HepG2 (cell line): Measurements from ENCODE around the gene TENM3. TPM values are rescaled to one million over a fixed set of nuclear protein-coding genes. Genes with fewer than 3 reads are reported as not detected.

Experiments used
- ATAC-seq: fragments of 200-7000 bp; cut with Tn5 transposase; 3 replicates; pipeline ENCODE4 v1.9.1; 2020; ENCODE audit warnings: mild to moderate bottlenecking, moderate library complexity
- BruUV-seq: library from RNA; stranded (reverse); fragments of 400-500 nt; replicated peaks from 2 replicates; lab custom pipeline; 2021; lab: Mats Ljungman, UMichigan
- CTCF ChIA-PET: fragments of 300-600 bp; formaldehyde crosslinking; extraction: SDS; loops from one replicate; lab custom pipeline; 2021; ENCODE audit warnings: low total read pairs, inconsistent platforms, low intra/inter-chr PET ratio; lab: Yijun Ruan, JAX
- POLR2A ChIA-PET: fragments of 350-600 bp; sonication (Branson Sonifier 250); formaldehyde crosslinking; loops from one replicate; lab custom pipeline; 2020; ENCODE audit warnings: antibody characterized with exemption, inconsistent platforms; lab: Yijun Ruan, JAX
- DNase-seq: peaks from one replicate; pipeline ENCODE4 v3.0.0-alpha.2; 2015; ENCODE audit warnings: low spot score
- FAIRE-seq: peaks from 3 replicates; lab custom pipeline; 2011; peaks lifted over from hg19 to GRCh38; lab: Jason Lieb, UNC
- H2AFZ ChIP-seq: one replicate; pipeline ENCODE4 v1.6.1; 2011; ENCODE audit warnings: low read length, inconsistent platforms
- H3K27ac ChIP-seq: fragments of 300-600 bp; 3 replicates; pipeline ENCODE4 v1.8.0; 2011; ENCODE audit warnings: mixed run types, mild to moderate bottlenecking, mixed read lengths, low read length, inconsistent platforms; ENCODE audit not compliant: insufficient read depth; ENCODE audit errors: extremely low read length
- H3K27me3 ChIP-seq, 2 experiments: fragments of 200-600 bp in 1 of 2; 2 replicates in 1 of 2; 3 replicates in 1 of 2; pipeline versions ENCODE4 v1.6.0 to v1.8.0; 2011; ENCODE audit warnings: low read length in 2 of 2, mild to moderate bottlenecking in 2 of 2, moderate library complexity in 2 of 2, inconsistent platforms in 1 of 2; ENCODE audit not compliant: insufficient read depth in 2 of 2, control insufficient read depth in 1 of 2
- H3K36me3 ChIP-seq, 2 experiments: fragments of 200-600 bp in 1 of 2; replicated peaks in 1 of 2; 2 replicates in 1 of 2; 3 replicates in 1 of 2; pipeline versions ENCODE4 v1.5.1 to v1.8.0; 2011; ENCODE audit warnings: low read length in 2 of 2, inconsistent platforms in 1 of 2; ENCODE audit not compliant: insufficient read depth in 2 of 2, control insufficient read depth in 1 of 2
- H3K4me1 ChIP-seq: 2 replicates; pipeline ENCODE4 v1.5.1; 2012; ENCODE audit warnings: low read length, inconsistent platforms; ENCODE audit not compliant: insufficient read depth
- H3K4me2 ChIP-seq: 2 replicates; pipeline ENCODE4 v1.6.0; 2011; ENCODE audit warnings: low read depth, low read length, inconsistent platforms
- H3K4me3 ChIP-seq, 3 experiments: fragments of 200-600 bp in 1 of 3; sonication (generic), shearing (Covaris generic) in 1 of 3; replicated peaks in 1 of 3; 2 replicates each; pipeline ENCODE4 v1.5.1; 2011 to 2016; ENCODE audit warnings: low read length in 3 of 3, inconsistent platforms in 2 of 3, low read depth in 2 of 3, mild to moderate bottlenecking in 2 of 3, control low read depth in 1 of 3, mixed read lengths in 1 of 3; ENCODE audit not compliant: insufficient read depth in 1 of 3
- H3K79me2 ChIP-seq: one replicate; pipeline ENCODE4 v1.6.1; 2011; ENCODE audit warnings: low read length, inconsistent platforms; ENCODE audit not compliant: insufficient read depth
- H3K9ac ChIP-seq: 2 replicates; pipeline ENCODE4 v1.6.0; 2011; ENCODE audit warnings: mild to moderate bottlenecking, low read depth, low read length, inconsistent platforms; ENCODE audit not compliant: insufficient read depth
- H3K9me3 ChIP-seq: 2 replicates; pipeline ENCODE4 v1.5.1; 2012; ENCODE audit warnings: mild to moderate bottlenecking, low read length
- H4K20me1 ChIP-seq: 2 replicates; pipeline ENCODE4 v1.6.0; 2011; ENCODE audit warnings: inconsistent platforms, mild to moderate bottlenecking, low read length, moderate library complexity; ENCODE audit not compliant: insufficient read depth
- ARID2 ChIP-seq: sonication (generic); formaldehyde crosslinking; IDR thresholded peaks from 2 replicates; pipeline ENCODE4 v1.8.1; 2022; ENCODE audit warnings: mild to moderate bottlenecking, missing genetic modification reagents, borderline replicate concordance
- ARNT2 ChIP-seq: sonication (generic); formaldehyde crosslinking; IDR thresholded peaks from 2 replicates; pipeline ENCODE4 v1.8.0; 2022; ENCODE audit warnings: mild to moderate bottlenecking, low read depth, missing genetic modification reagents, moderate library complexity
- GFI1 ChIP-seq: sonication (generic); formaldehyde crosslinking; IDR thresholded peaks from 2 replicates; pipeline ENCODE4 v1.5.0; 2020; ENCODE audit warnings: missing genetic modification reagents, mild to moderate bottlenecking, borderline replicate concordance
- NR3C1 ChIP-seq: sonication (generic); formaldehyde crosslinking; IDR thresholded peaks from 2 replicates; pipeline ENCODE4 v1.4.0; 2020; ENCODE audit warnings: missing genetic modification reagents
- PCBP1 ChIP-seq: fragments of 200-400 bp; formaldehyde crosslinking; IDR thresholded peaks from 2 replicates; pipeline ENCODE4 v1.6.1; 2017; ENCODE audit warnings: mild to moderate bottlenecking, low read depth, low read length, borderline replicate concordance
- RBM39 ChIP-seq: fragments of 200-400 bp; formaldehyde crosslinking; IDR thresholded peaks from one replicate; pipeline ENCODE4 v1.6.1; 2018; ENCODE audit warnings: antibody characterized with exemption, mild to moderate bottlenecking, low read depth, low read length; ENCODE audit not compliant: poor library complexity, severe bottlenecking
- U2AF1 ChIP-seq: fragments of 200-400 bp; formaldehyde crosslinking; optimal IDR thresholded peaks from 2 replicates; pipeline ENCODE3; 2017; ENCODE audit warnings: mild to moderate bottlenecking, low read depth, low read length
- ZNF256 ChIP-seq: sonication (generic); formaldehyde crosslinking; conservative IDR thresholded peaks from 2 replicates; pipeline ENCODE4 v1.4.0; 2020; ENCODE audit warnings: missing genetic modification reagents
- ZNF382 ChIP-seq: sonication (generic); formaldehyde crosslinking; IDR thresholded peaks from 2 replicates; pipeline ENCODE4 v1.5.0; 2020; ENCODE audit warnings: missing genetic modification reagents, mild to moderate bottlenecking, borderline replicate concordance
- ZNF460 ChIP-seq: sonication (generic); formaldehyde crosslinking; IDR thresholded peaks from 2 replicates; pipeline ENCODE4 v1.5.1; 2020; ENCODE audit warnings: missing genetic modification reagents, mild to moderate bottlenecking, borderline replicate concordance
- ZNF670 ChIP-seq: sonication (generic); formaldehyde crosslinking; IDR thresholded peaks from 2 replicates; pipeline ENCODE4 v1.8.0; 2022; ENCODE audit warnings: mild to moderate bottlenecking, missing genetic modification reagents, borderline replicate concordance
- ZNF737 ChIP-seq: sonication (generic); formaldehyde crosslinking; IDR thresholded peaks from 2 replicates; pipeline ENCODE4 v1.5.0; 2020; ENCODE audit warnings: missing genetic modification reagents, mild to moderate bottlenecking, borderline replicate concordance
- WGBS: methylation state at CpG from one replicate; pipeline ENCODE4 v1.1.6; 2017; ENCODE audit warnings: low lambda C conversion rate; 5-methylcytosine and 5-hydroxymethylcytosine counted together
- in situ Hi-C: cut with HindIII; loops from 2 replicates; pipeline ENCODE4 v1.10.0; 2017; ENCODE audit warnings: low pct_unique_long_range_greater_than_20kb; ENCODE audit not compliant: extremely low pct_ligation_motif_present
- intact Hi-C: fragments of 100-400 bp; cut with micrococcal nuclease; formaldehyde crosslinking; loops from one replicate; pipeline ENCODE4 v1.10.0; 2022; ENCODE audit not compliant: unreplicated experiment
- polyA plus RNA-seq, 8 experiments: library from polyadenylated mRNA; depleted of rRNA in 3 of 8; stranded (reverse) in 7 of 8; unstranded in 1 of 8; fragments of >200 nt; fragmentation: Illumina TruSeq in 4 of 8; extraction: Trizol in 4 of 8; gene quantifications; 2 replicates each; pipeline versions ENCODE4 v1.2.1 to v1.2.3, GENCODE V29; 2011 to 2016; ENCODE audit warnings: low read depth in 4 of 8, missing spikeins in 1 of 8, mixed read lengths in 1 of 8; ENCODE audit not compliant: insufficient read depth in 1 of 8
- total RNA-seq, 5 experiments: library from RNA; depleted of rRNA; stranded (reverse); fragments of >200 nt; fragmentation: Illumina TruSeq; extraction: Trizol; gene quantifications; 2 replicates each; pipeline ENCODE4 v1.2.3, GENCODE V29; 2016; ENCODE audit warnings: low read depth in 1 of 5
- TF ChIP-seq, protein P1 (sequence below), 2 experiments: sonication (generic) in 1 of 2; formaldehyde crosslinking in 1 of 2; IDR thresholded peaks; 2 replicates each; pipeline versions ENCODE4 v1.6.1 to v1.9.0; 2014 to 2022; ENCODE audit warnings: antibody characterized with exemption in 1 of 2, borderline replicate concordance in 1 of 2, inconsistent platforms in 1 of 2, low read depth in 1 of 2, missing genetic modification reagents in 1 of 2

The TENM3 gene
- total and polyA plus RNA-seq, 2 of the 13 experiments (the other 11 are each of a cell fraction or from before 2014, with no cell fraction given): 0.04 TPM; not detected in 1

DNA sequence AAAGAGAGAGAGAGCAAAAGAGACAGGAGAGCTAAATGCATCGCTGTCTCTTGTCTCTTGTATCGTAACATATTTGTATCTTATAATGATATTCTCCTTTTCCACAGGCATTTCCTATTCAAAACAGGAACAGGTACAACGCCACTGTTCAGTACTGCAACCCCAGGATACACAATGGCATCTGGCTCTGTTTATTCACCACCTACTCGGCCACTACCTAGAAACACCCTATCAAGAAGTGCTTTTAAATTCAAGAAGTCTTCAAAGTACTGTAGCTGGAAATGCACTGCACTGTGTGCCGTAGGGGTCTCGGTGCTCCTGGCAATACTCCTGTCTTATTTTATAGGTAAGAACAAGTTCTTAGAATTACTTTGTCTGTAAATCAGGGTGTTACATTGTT lies 385.3 kb downstream of the TENM3 start:
- Histone ChIP-seq H3K36me3 (no peaks in the 10 kb centered on the region), H3K9ac (no peak overlapping the region), H3K79me2 (no peaks in the 10 kb centered on the region), H3K27me3 (no peaks in the 10 kb centered on the region; a peak in 1 of 5 replicates), H4K20me1 (no peaks in the 10 kb centered on the region), H3K4me1 (no peaks in the 10 kb centered on the region), H3K9me3 (no peaks in the 10 kb centered on the region), H3K27ac (no peak overlapping the region), H3K4me3 (no peak overlapping the region), H2AFZ (no peak overlapping the region), H3K4me2 (no peak overlapping the region)
- in situ Hi-C loops (no loop called here), intact Hi-C loops (no loop called here)
- CTCF ChIA-PET: no interaction called here
- ATAC-seq (no peak), DNase-seq (no peak), FAIRE-seq (no peak)
- TF ChIP-seq ZNF737 (CRISPR knock-in tag) (no peak), U2AF1 (no peak), PCBP1 (no peak), GFI1 (CRISPR knock-in tag) (no peak), ZNF382 (CRISPR knock-in tag) (no peak), ZNF670 (CRISPR knock-in tag) (no peak), RBM39 (no peak)
- POLR2A ChIA-PET: no interaction called here
- no TSS peak for BruUV-seq
- WGBS: 36% methylated on average over 6 of the region's 6 CpGs

DNA sequence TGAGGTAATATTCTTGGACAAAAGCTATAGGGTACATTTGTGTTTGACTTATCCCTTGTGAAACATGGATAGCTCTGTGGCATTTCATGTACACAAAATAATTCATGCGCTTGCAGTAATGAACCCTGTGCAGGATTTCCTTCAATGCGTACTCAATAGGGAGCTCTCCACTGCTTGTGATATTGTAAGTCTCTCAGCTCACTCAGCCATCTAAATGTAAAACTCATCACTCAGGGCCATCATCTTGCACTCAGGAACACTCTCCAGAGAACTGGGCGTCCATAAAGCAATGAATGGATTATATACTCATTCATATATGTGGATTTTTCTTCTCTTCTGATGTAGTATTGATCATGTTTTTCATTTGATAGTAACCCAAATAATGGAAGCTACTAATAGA lies 385.9 kb downstream of the TENM3 start:
- no peak overlapping the region for H3K4me3 ChIP-seq
- H3K36me3 ChIP-seq: no peaks in the 10 kb centered on the region
- H3K4me1 ChIP-seq: no peaks in the 10 kb centered on the region
- no peaks in the 10 kb centered on the region for H3K9me3 ChIP-seq
- H3K9ac ChIP-seq: no peak overlapping the region
- H3K27ac ChIP-seq: no peak overlapping the region
- no peak for DNase-seq
- ATAC-seq: no peak
- intact Hi-C loops (no loop called here), in situ Hi-C loops (no loop called here)
- CTCF ChIA-PET: no interaction called here
- no peaks in the 10 kb centered on the region for H3K79me2 ChIP-seq
- no peak overlapping the region for H2AFZ ChIP-seq
- POLR2A ChIA-PET: no interaction called here
- H4K20me1 ChIP-seq: no peaks in the 10 kb centered on the region
- FAIRE-seq: no peak
- H3K4me2 ChIP-seq: no peak overlapping the region
- BruUV-seq: no TSS peak
- H3K27me3 ChIP-seq: no peaks in the 10 kb centered on the region; a peak in 1 of 5 replicates
- 67% methylated on average over 3 of the region's 3 CpGs for WGBS
- no peak for TF ChIP-seq ARID2
- no peak for TF ChIP-seq ZNF460 (CRISPR knock-in tag)
- TF ChIP-seq ZNF256 (CRISPR knock-in tag): no peak
- TF ChIP-seq ARNT2 (CRISPR knock-in tag): no peak
- TF ChIP-seq NR3C1 (CRISPR knock-in tag): no peak
- TF ChIP-seq, protein P1, sequence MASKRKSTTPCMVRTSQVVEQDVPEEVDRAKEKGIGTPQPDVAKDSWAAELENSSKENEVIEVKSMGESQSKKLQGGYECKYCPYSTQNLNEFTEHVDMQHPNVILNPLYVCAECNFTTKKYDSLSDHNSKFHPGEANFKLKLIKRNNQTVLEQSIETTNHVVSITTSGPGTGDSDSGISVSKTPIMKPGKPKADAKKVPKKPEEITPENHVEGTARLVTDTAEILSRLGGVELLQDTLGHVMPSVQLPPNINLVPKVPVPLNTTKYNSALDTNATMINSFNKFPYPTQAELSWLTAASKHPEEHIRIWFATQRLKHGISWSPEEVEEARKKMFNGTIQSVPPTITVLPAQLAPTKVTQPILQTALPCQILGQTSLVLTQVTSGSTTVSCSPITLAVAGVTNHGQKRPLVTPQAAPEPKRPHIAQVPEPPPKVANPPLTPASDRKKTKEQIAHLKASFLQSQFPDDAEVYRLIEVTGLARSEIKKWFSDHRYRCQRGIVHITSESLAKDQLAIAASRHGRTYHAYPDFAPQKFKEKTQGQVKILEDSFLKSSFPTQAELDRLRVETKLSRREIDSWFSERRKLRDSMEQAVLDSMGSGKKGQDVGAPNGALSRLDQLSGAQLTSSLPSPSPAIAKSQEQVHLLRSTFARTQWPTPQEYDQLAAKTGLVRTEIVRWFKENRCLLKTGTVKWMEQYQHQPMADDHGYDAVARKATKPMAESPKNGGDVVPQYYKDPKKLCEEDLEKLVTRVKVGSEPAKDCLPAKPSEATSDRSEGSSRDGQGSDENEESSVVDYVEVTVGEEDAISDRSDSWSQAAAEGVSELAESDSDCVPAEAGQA (IDR thresholded peaks at IDR 0.05; ENCODE audit: low read depth): no peak
- TF ChIP-seq, protein P1 (CRISPR knock-in tag; IDR thresholded peaks at IDR 0.05; ENCODE audit: borderline replicate concordance): no peak
